ENCODE results near the gene RAB23.

DNA sequence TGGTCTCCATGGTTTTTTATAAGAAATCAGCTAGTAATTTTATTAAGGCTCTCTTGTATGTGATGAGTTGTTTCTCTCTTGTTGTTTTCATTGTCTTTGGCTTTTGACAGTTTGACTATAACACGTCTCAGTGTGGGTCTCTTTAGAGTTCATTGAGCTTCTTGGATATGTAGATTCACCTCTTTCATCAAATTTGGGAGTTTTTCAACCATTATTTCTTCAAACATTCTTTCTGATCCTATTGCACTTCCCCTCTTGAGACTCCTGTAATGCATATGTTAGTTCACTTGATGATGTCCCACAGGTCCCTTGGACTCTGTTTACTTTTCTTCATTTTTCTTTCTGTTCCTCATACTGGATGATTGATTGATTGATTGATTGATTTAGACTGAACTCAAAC, 57.0 kb downstream of the RAB23 start:
- no peak for TF ChIP-seq ELF1 (IDR thresholded peaks at IDR 0.05; ENCODE audit: borderline replicate concordance, low read depth)
- TF ChIP-seq, protein P1, sequence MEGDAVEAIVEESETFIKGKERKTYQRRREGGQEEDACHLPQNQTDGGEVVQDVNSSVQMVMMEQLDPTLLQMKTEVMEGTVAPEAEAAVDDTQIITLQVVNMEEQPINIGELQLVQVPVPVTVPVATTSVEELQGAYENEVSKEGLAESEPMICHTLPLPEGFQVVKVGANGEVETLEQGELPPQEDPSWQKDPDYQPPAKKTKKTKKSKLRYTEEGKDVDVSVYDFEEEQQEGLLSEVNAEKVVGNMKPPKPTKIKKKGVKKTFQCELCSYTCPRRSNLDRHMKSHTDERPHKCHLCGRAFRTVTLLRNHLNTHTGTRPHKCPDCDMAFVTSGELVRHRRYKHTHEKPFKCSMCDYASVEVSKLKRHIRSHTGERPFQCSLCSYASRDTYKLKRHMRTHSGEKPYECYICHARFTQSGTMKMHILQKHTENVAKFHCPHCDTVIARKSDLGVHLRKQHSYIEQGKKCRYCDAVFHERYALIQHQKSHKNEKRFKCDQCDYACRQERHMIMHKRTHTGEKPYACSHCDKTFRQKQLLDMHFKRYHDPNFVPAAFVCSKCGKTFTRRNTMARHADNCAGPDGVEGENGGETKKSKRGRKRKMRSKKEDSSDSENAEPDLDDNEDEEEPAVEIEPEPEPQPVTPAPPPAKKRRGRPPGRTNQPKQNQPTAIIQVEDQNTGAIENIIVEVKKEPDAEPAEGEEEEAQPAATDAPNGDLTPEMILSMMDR (IDR thresholded peaks at IDR 0.05 in 2 of 3, conservative IDR thresholded peaks at IDR 0.05 in 1 of 3; ENCODE audit: borderline replicate concordance in 1 of 3, insufficient read depth in 1 of 3, low read depth in 2 of 3, low read length in 2 of 3), result no peak
- no peak for TF ChIP-seq TCF7L2 (IDR thresholded peaks at IDR 0.05; ENCODE audit: borderline replicate concordance, extremely low read depth, insufficient read depth, insufficient read length)
- TF ChIP-seq, protein P2, sequence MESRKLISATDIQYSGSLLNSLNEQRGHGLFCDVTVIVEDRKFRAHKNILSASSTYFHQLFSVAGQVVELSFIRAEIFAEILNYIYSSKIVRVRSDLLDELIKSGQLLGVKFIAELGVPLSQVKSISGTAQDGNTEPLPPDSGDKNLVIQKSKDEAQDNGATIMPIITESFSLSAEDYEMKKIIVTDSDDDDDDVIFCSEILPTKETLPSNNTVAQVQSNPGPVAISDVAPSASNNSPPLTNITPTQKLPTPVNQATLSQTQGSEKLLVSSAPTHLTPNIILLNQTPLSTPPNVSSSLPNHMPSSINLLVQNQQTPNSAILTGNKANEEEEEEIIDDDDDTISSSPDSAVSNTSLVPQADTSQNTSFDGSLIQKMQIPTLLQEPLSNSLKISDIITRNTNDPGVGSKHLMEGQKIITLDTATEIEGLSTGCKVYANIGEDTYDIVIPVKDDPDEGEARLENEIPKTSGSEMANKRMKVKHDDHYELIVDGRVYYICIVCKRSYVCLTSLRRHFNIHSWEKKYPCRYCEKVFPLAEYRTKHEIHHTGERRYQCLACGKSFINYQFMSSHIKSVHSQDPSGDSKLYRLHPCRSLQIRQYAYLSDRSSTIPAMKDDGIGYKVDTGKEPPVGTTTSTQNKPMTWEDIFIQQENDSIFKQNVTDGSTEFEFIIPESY (IDR thresholded peaks at IDR 0.05; ENCODE audit: extremely low read depth, insufficient replicate concordance, low read length), result no peak
- no peak for TF ChIP-seq POLR2A (IDR thresholded peaks at IDR 0.05; ENCODE audit: borderline replicate concordance, extremely low read depth, insufficient read depth, insufficient read length)
- TF ChIP-seq EZH2 (IDR thresholded peaks at IDR 0.05), result no peak
- TF ChIP-seq SP1 (IDR thresholded peaks at IDR 0.05; ENCODE audit: low read depth), result no peak
- TF ChIP-seq FOSL1 (IDR thresholded peaks at IDR 0.05; ENCODE audit: low read depth), result no peak
- no peak for TF ChIP-seq CEBPB (IDR thresholded peaks at IDR 0.05; ENCODE audit: low read depth)
- TF ChIP-seq, protein P3, sequence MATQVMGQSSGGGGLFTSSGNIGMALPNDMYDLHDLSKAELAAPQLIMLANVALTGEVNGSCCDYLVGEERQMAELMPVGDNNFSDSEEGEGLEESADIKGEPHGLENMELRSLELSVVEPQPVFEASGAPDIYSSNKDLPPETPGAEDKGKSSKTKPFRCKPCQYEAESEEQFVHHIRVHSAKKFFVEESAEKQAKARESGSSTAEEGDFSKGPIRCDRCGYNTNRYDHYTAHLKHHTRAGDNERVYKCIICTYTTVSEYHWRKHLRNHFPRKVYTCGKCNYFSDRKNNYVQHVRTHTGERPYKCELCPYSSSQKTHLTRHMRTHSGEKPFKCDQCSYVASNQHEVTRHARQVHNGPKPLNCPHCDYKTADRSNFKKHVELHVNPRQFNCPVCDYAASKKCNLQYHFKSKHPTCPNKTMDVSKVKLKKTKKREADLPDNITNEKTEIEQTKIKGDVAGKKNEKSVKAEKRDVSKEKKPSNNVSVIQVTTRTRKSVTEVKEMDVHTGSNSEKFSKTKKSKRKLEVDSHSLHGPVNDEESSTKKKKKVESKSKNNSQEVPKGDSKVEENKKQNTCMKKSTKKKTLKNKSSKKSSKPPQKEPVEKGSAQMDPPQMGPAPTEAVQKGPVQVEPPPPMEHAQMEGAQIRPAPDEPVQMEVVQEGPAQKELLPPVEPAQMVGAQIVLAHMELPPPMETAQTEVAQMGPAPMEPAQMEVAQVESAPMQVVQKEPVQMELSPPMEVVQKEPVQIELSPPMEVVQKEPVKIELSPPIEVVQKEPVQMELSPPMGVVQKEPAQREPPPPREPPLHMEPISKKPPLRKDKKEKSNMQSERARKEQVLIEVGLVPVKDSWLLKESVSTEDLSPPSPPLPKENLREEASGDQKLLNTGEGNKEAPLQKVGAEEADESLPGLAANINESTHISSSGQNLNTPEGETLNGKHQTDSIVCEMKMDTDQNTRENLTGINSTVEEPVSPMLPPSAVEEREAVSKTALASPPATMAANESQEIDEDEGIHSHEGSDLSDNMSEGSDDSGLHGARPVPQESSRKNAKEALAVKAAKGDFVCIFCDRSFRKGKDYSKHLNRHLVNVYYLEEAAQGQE (IDR thresholded peaks at IDR 0.05; ENCODE audit: low read depth), result no peak
- no peak for TF ChIP-seq POLR2AphosphoS5 (IDR thresholded peaks at IDR 0.05; ENCODE audit: low read depth, low read length)
- TF ChIP-seq EZH2phosphoT487 (IDR thresholded peaks at IDR 0.05; ENCODE audit: borderline replicate concordance), result no peak
- TF ChIP-seq, protein P4, sequence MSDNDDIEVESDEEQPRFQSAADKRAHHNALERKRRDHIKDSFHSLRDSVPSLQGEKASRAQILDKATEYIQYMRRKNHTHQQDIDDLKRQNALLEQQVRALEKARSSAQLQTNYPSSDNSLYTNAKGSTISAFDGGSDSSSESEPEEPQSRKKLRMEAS (IDR thresholded peaks at IDR 0.05), result no peak

All from HCT116 (cell line).